Measurements from ENCODE around the gene CDIPT. TPM values are rescaled to one million over a fixed set of nuclear protein-coding genes. Genes with fewer than 3 reads are reported as not detected.

CDIPT gene
- total and polyA plus RNA-seq, 2 of the 4 experiments (the other 2 are of a cell fraction): 47.1 to 100 TPM

GRCh38 chr16:29910819-29911675, 48.0 kb upstream of the CDIPT start:
- Histone ChIP-seq H3K27me3 (ENCODE audit: control insufficient read depth, insufficient read depth, low read length) (no peaks in the 10 kb centered on the region), H4K20me1 (ENCODE audit: insufficient read depth, low read length) (peaks cover 6% of the 10 kb centered on the region; the same call in 1 of the 2 replicates), H2AFZ (replicated peaks; ENCODE audit: low read length, poor library complexity) (no peak overlapping the region), H3K4me2 (ENCODE audit: low read depth, low read length) (no peak overlapping the region), H3K9me3 (ENCODE audit: control insufficient read depth, insufficient read depth, low read length) (no peaks in the 10 kb centered on the region), H4K5ac (ENCODE audit: low read depth, low read length) (no peak overlapping the region), H2AK9ac (replicated peaks; ENCODE audit: low read depth, low read length, poor library complexity) (no peak overlapping the region), H3K23ac (ENCODE audit: low read depth, low read length) (no peak overlapping the region), H2BK120ac (ENCODE audit: low read depth, low read length) (no peak overlapping the region), H3K36me3 (ENCODE audit: control insufficient read depth, insufficient read depth, low read length) (peaks cover 17% of the 10 kb centered on the region), H3K56ac (ENCODE audit: extremely low read depth, insufficient read depth, low read length) (no peak overlapping the region), H2BK20ac (ENCODE audit: low read depth, low read length) (no peak overlapping the region), H3K4me3 (ENCODE audit: insufficient read depth, low read depth, low read length) (no peak overlapping the region), H3K9me1 (ENCODE audit: insufficient read depth, low read length) (peaks cover 19% of the 10 kb centered on the region), H3K4me1 (ENCODE audit: control insufficient read depth, insufficient read depth, low read length) (no peaks in the 10 kb centered on the region; the same call in none of the 2 replicates), H2BK15ac (ENCODE audit: low read depth, low read length) (no peak overlapping the region), H4K91ac (ENCODE audit: insufficient read depth, low read depth, low read length) (no peak overlapping the region), H3K14ac (replicated peaks; ENCODE audit: low read depth, low read length) (no peak overlapping the region), H4K8ac (ENCODE audit: low read depth in 2 of 2, low read length in 2 of 2) (no peak overlapping the region), H2AK5ac (ENCODE audit: low read depth, low read length) (no peak overlapping the region), H3K79me1 (ENCODE audit: low read depth in 1 of 2, low read length in 2 of 2) (peaks cover 5 to 23% of the 10 kb centered on the region in 2 experiments; a peak in 2 of 4 replicates), H3K18ac (ENCODE audit: low read depth, low read length) (no peak overlapping the region), H2BK5ac (ENCODE audit: low read depth, low read length, poor library complexity, severe bottlenecking) (no peak overlapping the region), H3K4ac (ENCODE audit: low read depth, low read length) (no peak overlapping the region), H3K27ac (ENCODE audit: insufficient read depth, low read length) (no peak overlapping the region), H3K9ac (ENCODE audit: low read depth, low read length) (no peak overlapping the region)
- in situ Hi-C loops (cut with MboI; ENCODE audit: low sequenced_read_pairs) (no loop called here), dilution Hi-C loops (cut with HindIII; ENCODE audit: low sequenced_read_pairs, unreplicated experiment) (no loop called here), intact Hi-C loops (cut with micrococcal nuclease) (no loop called here)
- DNase-seq (no peak), ATAC-seq (ENCODE audit: low read depth) (no peak)
- WGBS, 2 experiments (ENCODE audit: extremely low coverage in 2 of 2, insufficient read length in 1 of 2): 93% methylated on average over 3 of the region's 20 CpGs; no CpG with 5 or more reads in 1 of the 2 experiments
- POLR2A ChIA-PET (ENCODE audit: unreplicated experiment): no interaction called here
- CTCF ChIA-PET: no interaction called here
- no TSS peak for BruUV-seq (replicated peaks)
- TF ChIP-seq CEBPB (IDR thresholded peaks at IDR 0.05; ENCODE audit: low read depth, low read length) (no peak), USF2 (IDR thresholded peaks at IDR 0.05; ENCODE audit: low read depth, low read length) (no peak), RFX5 (IDR thresholded peaks at IDR 0.05; ENCODE audit: low read depth, low read length) (no peak), MAFK (IDR thresholded peaks at IDR 0.05; ENCODE audit: low read depth, low read length) (no peak), RCOR1 (IDR thresholded peaks at IDR 0.05; ENCODE audit: insufficient replicate concordance, low read length) (no peak), ELK1 (IDR thresholded peaks at IDR 0.05; ENCODE audit: borderline replicate concordance, low read depth, low read length) (no peak), CTCF (conservative IDR thresholded peaks at IDR 0.05; ENCODE audit: low read depth, low read length) (no peak), NFE2L2 (IDR thresholded peaks at IDR 0.05; ENCODE audit: low read depth, low read length) (no peak), RAD21 (IDR thresholded peaks at IDR 0.05; ENCODE audit: low read length) (no peak), CHD1 (IDR thresholded peaks at IDR 0.05; ENCODE audit: low read depth, low read length) (no peak), FOS (IDR thresholded peaks at IDR 0.05; ENCODE audit: low read depth, low read length) (no peak), MAZ (IDR thresholded peaks at IDR 0.05; ENCODE audit: borderline replicate concordance, low read depth, low read length) (no peak), MXI1 (IDR thresholded peaks at IDR 0.05; ENCODE audit: borderline replicate concordance, low read depth, low read length) (no peak), POLR2A (IDR thresholded peaks at IDR 0.05; ENCODE audit: low read depth, low read length) (no peak), BHLHE40 (IDR thresholded peaks at IDR 0.05; ENCODE audit: low read depth, low read length) (no peak)

All from IMR-90 (cell line).